Hepatocyte (in vitro differentiated cells): Measurements from ENCODE around the gene EPS8L3. TPM values are rescaled to one million over a fixed set of nuclear protein-coding genes. Genes with fewer than 3 reads are reported as not detected.
A peak's percentile ranks its signal among the peaks of the same experiment; 100 is the strongest.

Experiments
- DNase-seq: peaks from one replicate; pipeline ENCODE4 v3.0.0-alpha.2; 2016; ENCODE audit warnings: low spot score
- H2AFZ ChIP-seq: fragments of 200-600 bp; sonication (generic); 2 replicates; pipeline ENCODE4 v1.6.0; 2016; ENCODE audit warnings: antibody characterized with exemption, mild to moderate bottlenecking
- H3K27ac ChIP-seq: fragments of 200-600 bp; sonication (generic); 2 replicates; pipeline ENCODE4 v1.5.1; 2016; ENCODE audit warnings: mild to moderate bottlenecking
- H3K27me3 ChIP-seq: fragments of 200-600 bp; sonication (generic); 2 replicates; pipeline ENCODE4 v1.6.1; 2016
- H3K36me3 ChIP-seq: fragments of 200-600 bp; sonication (generic); replicated peaks from 2 replicates; pipeline ENCODE4 v1.5.1; 2016; ENCODE audit warnings: low read depth; ENCODE audit not compliant: insufficient read depth
- H3K4me1 ChIP-seq: fragments of 200-600 bp; sonication (generic); 2 replicates; pipeline ENCODE4 v1.5.1; 2016; ENCODE audit warnings: mild to moderate bottlenecking, moderate library complexity; ENCODE audit not compliant: insufficient read depth
- H3K4me2 ChIP-seq: fragments of 200-600 bp; sonication (generic); 2 replicates; pipeline ENCODE4 v1.6.0; 2016
- H3K4me3 ChIP-seq: fragments of 200-600 bp; sonication (generic); 2 replicates; pipeline ENCODE4 v1.5.1; 2016; ENCODE audit warnings: mild to moderate bottlenecking
- H3K79me2 ChIP-seq: fragments of 200-600 bp; sonication (generic); 2 replicates; pipeline ENCODE4 v1.6.0; 2017; ENCODE audit warnings: mild to moderate bottlenecking
- H3K9me2 ChIP-seq: fragments of 200-600 bp; sonication (generic); replicated peaks from 2 replicates; pipeline ENCODE4 v1.6.0; 2017; ENCODE audit warnings: mild to moderate bottlenecking; ENCODE audit not compliant: insufficient read depth
- H3K9me3 ChIP-seq: fragments of 200-600 bp; sonication (generic); 2 replicates; pipeline ENCODE4 v1.5.1; 2016; ENCODE audit warnings: low read depth, mild to moderate bottlenecking
- H4K20me1 ChIP-seq: fragments of 200-600 bp; sonication (generic); 2 replicates; pipeline ENCODE4 v1.6.0; 2016; ENCODE audit warnings: mild to moderate bottlenecking; ENCODE audit not compliant: insufficient read depth, poor library complexity, severe bottlenecking
- CTCF ChIP-seq: fragments of 200-600 bp; sonication (generic); IDR thresholded peaks from 2 replicates; pipeline ENCODE4 v1.5.1; 2016; ENCODE audit warnings: antibody characterized with exemption, mild to moderate bottlenecking; ENCODE audit not compliant: poor library complexity
- EZH2 ChIP-seq: fragments of 200-600 bp; sonication (generic); IDR thresholded peaks from 2 replicates; pipeline ENCODE4 v1.6.1; 2016; ENCODE audit warnings: antibody characterized with exemption, mild to moderate bottlenecking, borderline replicate concordance
- EZH2phosphoT487 ChIP-seq: fragments of 200-600 bp; sonication (generic); IDR thresholded peaks from one replicate; pipeline ENCODE4 v1.6.1; 2018; ENCODE audit warnings: antibody characterized with exemption, mild to moderate bottlenecking, low read depth, moderate library complexity; ENCODE audit not compliant: unreplicated experiment, severe bottlenecking
- WGBS: methylation state at CpG from one replicate; pipeline ENCODE4 v1.1.6; 2016; ENCODE audit warnings: low lambda C conversion rate; ENCODE audit errors: missing lambda C conversion rate; 5-methylcytosine and 5-hydroxymethylcytosine counted together
- polyA plus RNA-seq: library from polyadenylated mRNA; unstranded; fragments of >200 nt; fragmentation: Nextera tagmentation; extraction: Ambion mirVana; gene quantifications from 2 replicates; pipeline ENCODE4 v1.2.1, GENCODE V29; 2016
- total RNA-seq: library from RNA; depleted of rRNA; stranded (reverse); fragments of >200 nt; gene quantifications from 2 replicates; pipeline ENCODE4 v1.2.3, GENCODE V29; 2014

The EPS8L3 gene
- total and polyA plus RNA-seq, 2 experiments from 2014 or later = 48.1 to 97.3 TPM

- TF ChIP-seq EZH2phosphoT487 (no peak), CTCF (no peak), EZH2 (no peak)
- Histone ChIP-seq H3K27me3 (no peaks in the 10 kb centered on the region), H3K9me3 (no peaks in the 10 kb centered on the region), H3K79me2 (no peaks in the 10 kb centered on the region), H3K4me1 (peaks cover 7% of the 10 kb centered on the region), H3K36me3 (no peaks in the 10 kb centered on the region), H4K20me1 (no peaks in the 10 kb centered on the region), H3K9me2 (no peaks in the 10 kb centered on the region), H2AFZ (no peak overlapping the region), H3K4me2 (no peak overlapping the region), H3K4me3 (no peak overlapping the region), H3K27ac (peak overlapping the region; percentile 25)
- 100% methylated on average over 1 of the region's 1 CpG for WGBS
- DNase-seq = no peak
Measured at GRCh38 chr1:109721971-109722370, 41.8 kb downstream of the EPS8L3 start.

- Histone ChIP-seq H3K4me3 (no peak overlapping the region), H3K9me2 (no peaks in the 10 kb centered on the region), H3K27me3 (no peaks in the 10 kb centered on the region), H3K4me1 (peaks cover 7% of the 10 kb centered on the region), H3K79me2 (no peaks in the 10 kb centered on the region), H3K27ac (peak overlapping the region; percentile 25), H4K20me1 (no peaks in the 10 kb centered on the region), H3K36me3 (no peaks in the 10 kb centered on the region), H3K4me2 (no peak overlapping the region), H3K9me3 (no peaks in the 10 kb centered on the region), H2AFZ (no peak overlapping the region)
- TF ChIP-seq CTCF (no peak), EZH2 (no peak), EZH2phosphoT487 (no peak)
- WGBS = 80% methylated on average over 5 of the region's 5 CpGs
- no peak for DNase-seq
Measured at GRCh38 chr1:109721042-109721441, 42.7 kb downstream of the EPS8L3 start.

GRCh38 chr1:109719337-109719837 is 44.3 kb downstream of the EPS8L3 start:
- Histone ChIP-seq H3K27ac (no peak overlapping the region), H3K4me2 (no peak overlapping the region), H3K79me2 (no peaks in the 10 kb centered on the region), H4K20me1 (no peaks in the 10 kb centered on the region), H3K36me3 (no peaks in the 10 kb centered on the region), H3K9me3 (no peaks in the 10 kb centered on the region), H3K4me1 (peaks cover 7% of the 10 kb centered on the region), H3K27me3 (no peaks in the 10 kb centered on the region), H2AFZ (no peak overlapping the region), H3K4me3 (no peak overlapping the region), H3K9me2 (no peaks in the 10 kb centered on the region)
- no peak for DNase-seq
- WGBS = 84% methylated on average over 5 of the region's 5 CpGs
- TF ChIP-seq EZH2 (no peak), CTCF (no peak), EZH2phosphoT487 (no peak)

- peaks cover 7% of the 10 kb centered on the region for H3K4me1 ChIP-seq
- H3K9me2 ChIP-seq = no peaks in the 10 kb centered on the region
- H3K27ac ChIP-seq = no peak overlapping the region
- TF ChIP-seq EZH2phosphoT487 (no peak), CTCF (peak; percentile 22)
- no peaks in the 10 kb centered on the region for H3K36me3 ChIP-seq
- no peaks in the 10 kb centered on the region for H4K20me1 ChIP-seq
- DNase-seq = no peak
- H3K27me3 ChIP-seq = no peaks in the 10 kb centered on the region
- no peak overlapping the region for H3K4me3 ChIP-seq
- no peak overlapping the region for H2AFZ ChIP-seq
- 82% methylated on average over 2 of the region's 2 CpGs for WGBS
- H3K9me3 ChIP-seq = no peaks in the 10 kb centered on the region
- H3K79me2 ChIP-seq = no peaks in the 10 kb centered on the region
- H3K4me2 ChIP-seq = no peak overlapping the region
Measured at GRCh38 chr1:109718495-109718894, 45.2 kb downstream of the EPS8L3 start.
